Measurements from ENCODE around the gene GSTA2. TPM values are rescaled to one million over a fixed set of nuclear protein-coding genes. Genes with fewer than 3 reads are reported as not detected.
"Not testable (repeated sequence)": the region's sequence is repeated elsewhere in the genome, so short reads cannot be mapped to it uniquely, and the experiment has no call there.

GSTA2 gene
- total and polyA plus RNA-seq, 10 of the 15 experiments (the other 5 are each of a cell fraction or from before 2014, with no cell fraction given), result not detected

- H3K4me3 ChIP-seq; H4K20me1 ChIP-seq (ENCODE audit: control insufficient read depth, insufficient read depth); POLR2A ChIA-PET; H3K9me3 ChIP-seq (replicated peaks; ENCODE audit: control insufficient read depth, insufficient read depth, low read length); RAD21 ChIA-PET (ENCODE audit: unreplicated experiment); H3K4me2 ChIP-seq (ENCODE audit: control insufficient read depth, insufficient read depth); in situ Hi-C loops (cut with MboI); DNase-seq (ENCODE audit: low read depth, low spot score); CTCF ChIA-PET; H3K4me1 ChIP-seq (ENCODE audit: control insufficient read depth, insufficient read depth, low read length); H3K36me3 ChIP-seq (ENCODE audit: control insufficient read depth in 2 of 2, insufficient read depth in 2 of 2, low read length in 1 of 2); SMC1A ChIA-PET (ENCODE audit: uncharacterized antibody, unreplicated experiment); H3K27me3 ChIP-seq (replicated peaks in 1 of 2; ENCODE audit: control insufficient read depth in 2 of 2, insufficient read depth in 2 of 2, low read length in 1 of 2); H2AFZ ChIP-seq (ENCODE audit: control insufficient read depth, low read depth, low read length); H3K79me2 ChIP-seq (ENCODE audit: control insufficient read depth, insufficient read depth, low read length); H3K27ac ChIP-seq (ENCODE audit: control insufficient read depth, insufficient read depth); intact Hi-C loops (cut with micrococcal nuclease; ENCODE audit: unreplicated experiment); BruUV-seq (replicated peaks); H3K9ac ChIP-seq (ENCODE audit: control insufficient read depth, insufficient read depth, low read length); FAIRE-seq; ATAC-seq: not testable (repeated sequence)
- WGBS (ENCODE audit: insufficient coverage, insufficient replicate concordance, low lambda C conversion rate, missing lambda C conversion rate), result 3% methylated on average over 3 of the region's 3 CpGs
Observed at GRCh38 chr6:52782696-52783274, 19.5 kb upstream of the GSTA2 start.

- SMC1A ChIA-PET (ENCODE audit: uncharacterized antibody, unreplicated experiment); FAIRE-seq; BruUV-seq (replicated peaks): not testable (repeated sequence)
Observed at GRCh38 chr6:52782209-52782608, 18.9 kb upstream of the GSTA2 start.

More at GRCh38 chr6:52782209-52782608, 18.9 kb upstream of the GSTA2 start:
- H3K4me2 ChIP-seq (ENCODE audit: control insufficient read depth, insufficient read depth); H3K27ac ChIP-seq (ENCODE audit: control insufficient read depth, insufficient read depth); H3K4me1 ChIP-seq (ENCODE audit: control insufficient read depth, insufficient read depth, low read length); RAD21 ChIA-PET (ENCODE audit: unreplicated experiment); H3K27me3 ChIP-seq (replicated peaks in 1 of 2; ENCODE audit: control insufficient read depth in 2 of 2, insufficient read depth in 2 of 2, low read length in 1 of 2); intact Hi-C loops (cut with micrococcal nuclease; ENCODE audit: unreplicated experiment); H3K36me3 ChIP-seq (ENCODE audit: control insufficient read depth in 2 of 2, insufficient read depth in 2 of 2, low read length in 1 of 2); H3K9ac ChIP-seq (ENCODE audit: control insufficient read depth, insufficient read depth, low read length); H4K20me1 ChIP-seq (ENCODE audit: control insufficient read depth, insufficient read depth); POLR2A ChIA-PET; H3K9me3 ChIP-seq (replicated peaks; ENCODE audit: control insufficient read depth, insufficient read depth, low read length); ATAC-seq; H3K4me3 ChIP-seq; in situ Hi-C loops (cut with MboI); H2AFZ ChIP-seq (ENCODE audit: control insufficient read depth, low read depth, low read length); DNase-seq (ENCODE audit: low read depth, low spot score); H3K79me2 ChIP-seq (ENCODE audit: control insufficient read depth, insufficient read depth, low read length): not testable (repeated sequence)
- CTCF ChIA-PET, result interaction anchor here (0.6 kb wide), 1 partner anchor 731 kb away, joined by 3 read pairs; no protein-coding TSS in a partner anchor
